NCI-H146 treated with DMSO at 0.1 percent for 48 hours (cell line): Measurements from ENCODE around the gene SERPINE1.

ENCODE experiments used
- DNase-seq: peaks from one replicate; lab custom pipeline; 2025; ENCODE audit not compliant: unreplicated experiment; lab: John Stamatoyannopoulos, UW

Gene SERPINE1

GRCh38 chr7:101166909-101167644 lies 40.2 kb downstream of the SERPINE1 start:
- no peak for DNase-seq

- DNase-seq, result no peak
Observed at GRCh38 chr7:101167645-101168411, 40.9 kb downstream of the SERPINE1 start.

- no peak for DNase-seq
Observed at GRCh38 chr7:101168412-101169049, 41.6 kb downstream of the SERPINE1 start.

- DNase-seq, result no peak
Observed at GRCh38 chr7:101169110-101169837, 42.4 kb downstream of the SERPINE1 start.

GRCh38 chr7:101169838-101170551 lies 43.1 kb downstream of the SERPINE1 start:
- peak; percentile 20 for DNase-seq

GRCh38 chr7:101170617-101171441 lies 43.9 kb downstream of the SERPINE1 start:
- DNase-seq, result no peak

- DNase-seq, result no peak
Observed at GRCh38 chr7:101171442-101171837, 44.5 kb downstream of the SERPINE1 start.

GRCh38 chr7:101172005-101172853 lies 45.3 kb downstream of the SERPINE1 start:
- DNase-seq, result peak; percentile 9

- DNase-seq, result no peak
Observed at GRCh38 chr7:101172854-101173751, 46.2 kb downstream of the SERPINE1 start.

- DNase-seq, result no peak
Observed at GRCh38 chr7:101173752-101174244, 46.9 kb downstream of the SERPINE1 start.

- DNase-seq, result no peak
Observed at GRCh38 chr7:101174322-101174854, 47.5 kb downstream of the SERPINE1 start.

- no peak for DNase-seq
Observed at GRCh38 chr7:101175664-101176063, 48.8 kb downstream of the SERPINE1 start.

- DNase-seq, result no peak
Observed at GRCh38 chr7:101177644-101178043, 50.7 kb downstream of the SERPINE1 start.

- peak; percentile 27 for DNase-seq
Observed at GRCh38 chr7:101179117-101179516, 52.2 kb downstream of the SERPINE1 start.

- DNase-seq, result no peak
Observed at GRCh38 chr7:101179713-101180112, 52.8 kb downstream of the SERPINE1 start.

GRCh38 chr7:101180130-101180755 lies 53.3 kb downstream of the SERPINE1 start, which contains the start of gene NAT16:
TSS of gene NAT16 (minus strand) at chr7:101180293. CDS start at chr7:101174807, 5,486 bp downstream.
- DNase-seq, result no peak
